Omental fat pad (tissue), 4 donors: ENCODE results near the gene CFAP100. TPM values are rescaled to one million over a fixed set of nuclear protein-coding genes. Genes with fewer than 3 reads are reported as not detected.

ENCODE experiments used
- ATAC-seq: fragments of 150-250 bp; one replicate; pipeline ENCODE4 v1.9.1; 2016; ENCODE audit warnings: mild to moderate bottlenecking, moderate library complexity; ENCODE audit not compliant: low FRiP score
- DNase-seq: peaks from one replicate; pipeline ENCODE4 v3.0.0-alpha.2; 2019; ENCODE audit warnings: low spot score
- total RNA-seq, 4 donors: library from RNA; depleted of rRNA; stranded (reverse); fragments of >200 nt; gene quantifications; one replicate each; pipeline ENCODE4 v1.1.0, GENCODE V29; 2016
- TF ChIP-seq, protein P1 (sequence below), 3 donors: fragments of 450-650 bp; IDR thresholded peaks; one replicate each; pipeline ENCODE4 v1.5.1; 2016 to 2017; ENCODE audit warnings: antibody characterized with exemption in 3 of 3, mild to moderate bottlenecking in 3 of 3, moderate library complexity in 2 of 3

Gene CFAP100
- total RNA-seq, 4 donors from 2014 or later = not detected

DNA sequence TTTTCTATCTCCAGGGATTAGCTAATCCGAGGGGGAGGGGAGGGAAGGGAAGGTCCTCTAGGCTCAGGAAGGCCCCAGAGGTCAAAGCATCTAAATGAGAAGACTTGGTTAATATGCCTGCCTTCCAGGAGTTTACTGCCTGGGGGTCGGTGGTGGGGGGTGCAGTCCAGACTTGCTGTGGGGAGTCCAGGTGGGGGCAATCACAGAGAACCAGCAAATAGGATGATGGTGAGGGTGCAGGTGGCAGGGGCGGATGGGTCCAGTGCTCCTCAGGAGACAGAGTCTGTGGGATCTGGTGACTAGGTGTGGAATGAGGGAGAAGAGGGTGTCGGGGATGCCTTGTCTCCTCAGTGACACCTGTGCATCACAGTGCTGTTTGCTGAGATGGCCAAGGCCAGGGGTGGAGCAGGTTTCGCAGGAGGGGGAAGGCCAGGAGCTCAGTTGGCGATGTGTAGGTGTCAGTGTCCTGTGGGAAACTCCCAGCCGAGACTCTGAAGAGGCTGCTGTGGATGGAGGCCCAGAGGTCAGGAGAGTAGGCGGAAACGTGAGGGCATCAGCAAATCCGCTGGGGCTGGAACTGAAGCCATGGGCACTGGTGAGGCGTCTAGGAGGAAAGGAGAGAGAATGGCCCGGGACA is 8.1 kb downstream of the CFAP100 start:
- ATAC-seq (no peak), DNase-seq (no peak)
- TF ChIP-seq, protein P1, sequence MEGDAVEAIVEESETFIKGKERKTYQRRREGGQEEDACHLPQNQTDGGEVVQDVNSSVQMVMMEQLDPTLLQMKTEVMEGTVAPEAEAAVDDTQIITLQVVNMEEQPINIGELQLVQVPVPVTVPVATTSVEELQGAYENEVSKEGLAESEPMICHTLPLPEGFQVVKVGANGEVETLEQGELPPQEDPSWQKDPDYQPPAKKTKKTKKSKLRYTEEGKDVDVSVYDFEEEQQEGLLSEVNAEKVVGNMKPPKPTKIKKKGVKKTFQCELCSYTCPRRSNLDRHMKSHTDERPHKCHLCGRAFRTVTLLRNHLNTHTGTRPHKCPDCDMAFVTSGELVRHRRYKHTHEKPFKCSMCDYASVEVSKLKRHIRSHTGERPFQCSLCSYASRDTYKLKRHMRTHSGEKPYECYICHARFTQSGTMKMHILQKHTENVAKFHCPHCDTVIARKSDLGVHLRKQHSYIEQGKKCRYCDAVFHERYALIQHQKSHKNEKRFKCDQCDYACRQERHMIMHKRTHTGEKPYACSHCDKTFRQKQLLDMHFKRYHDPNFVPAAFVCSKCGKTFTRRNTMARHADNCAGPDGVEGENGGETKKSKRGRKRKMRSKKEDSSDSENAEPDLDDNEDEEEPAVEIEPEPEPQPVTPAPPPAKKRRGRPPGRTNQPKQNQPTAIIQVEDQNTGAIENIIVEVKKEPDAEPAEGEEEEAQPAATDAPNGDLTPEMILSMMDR (IDR thresholded peaks at IDR 0.05) = no peak

DNA sequence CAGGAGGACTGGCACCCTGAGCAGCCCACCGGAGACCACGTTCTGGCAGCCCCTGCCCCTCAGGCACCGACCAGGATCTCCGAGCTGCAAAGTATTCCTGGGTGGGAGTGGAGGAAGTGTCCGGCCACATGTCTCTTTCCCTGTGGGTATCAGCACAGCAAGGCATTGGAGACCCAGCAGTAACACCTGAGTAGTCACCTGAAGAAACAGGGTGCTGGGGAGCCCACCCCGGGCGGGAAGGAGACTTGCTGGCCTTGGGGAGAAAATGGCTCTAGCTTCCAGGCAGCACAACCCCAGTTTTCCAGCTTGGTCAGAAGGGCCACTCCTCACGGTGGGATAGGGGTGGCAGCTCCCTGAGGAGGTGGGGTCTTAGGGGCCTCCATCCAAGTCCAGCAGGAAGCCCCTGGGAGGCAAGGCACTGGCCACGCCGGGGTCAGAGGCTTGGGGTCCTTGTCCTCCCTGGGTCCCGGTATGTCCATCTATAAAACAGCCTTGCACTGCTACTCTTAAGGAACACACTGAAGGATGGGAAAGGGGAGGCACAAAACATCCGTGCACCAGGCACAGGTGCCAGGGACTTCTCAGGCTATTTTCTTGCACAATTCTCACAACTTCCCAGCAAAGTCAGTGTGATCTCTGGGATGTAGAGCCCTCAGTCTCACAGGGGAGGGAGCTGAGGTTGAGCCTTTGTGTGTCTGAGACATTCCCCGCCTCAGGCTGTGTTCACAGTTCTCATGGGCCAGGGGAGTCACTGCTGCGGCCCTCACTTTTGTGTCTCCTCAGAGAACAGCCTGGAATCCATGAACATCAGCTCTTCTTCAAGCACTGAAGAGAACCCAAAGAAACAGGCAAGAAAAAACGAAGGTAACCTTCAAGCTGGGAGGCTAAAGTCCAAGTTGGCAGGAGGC is 11.9 kb downstream of the CFAP100 start:
- ATAC-seq (no peak), DNase-seq (no peak)
- TF ChIP-seq, protein P1 (IDR thresholded peaks at IDR 0.05) = no peak

DNA sequence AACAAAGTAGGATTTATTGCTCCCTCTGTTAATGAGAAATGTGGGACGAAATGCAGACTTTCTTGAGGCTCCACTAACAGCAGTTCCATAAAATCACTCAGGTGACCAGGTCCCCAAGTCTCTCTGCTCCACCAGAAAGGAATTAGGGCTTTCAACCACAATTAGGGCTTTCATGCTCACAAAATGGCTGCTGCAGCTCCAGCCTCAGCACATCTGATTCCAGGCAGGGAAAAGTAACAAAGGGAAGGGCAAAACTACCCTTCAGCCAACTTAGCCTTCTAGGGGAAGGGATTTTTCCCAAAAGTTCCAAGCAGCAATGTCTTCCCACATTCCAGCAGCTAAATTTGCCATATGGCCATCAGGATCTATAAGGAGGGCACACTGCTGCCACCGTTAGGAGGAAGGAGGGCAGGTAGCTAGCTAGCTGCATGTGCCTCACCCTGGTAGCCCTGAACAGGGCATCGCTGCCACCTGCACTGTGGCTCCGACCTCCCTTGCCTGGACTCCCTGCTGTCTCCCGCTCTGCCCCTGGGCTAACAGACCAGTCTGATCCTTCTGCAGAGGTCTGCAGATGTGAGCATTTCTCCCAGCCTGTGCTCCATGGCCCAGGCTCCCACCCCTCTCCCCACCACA is 12.8 kb downstream of the CFAP100 start:
- ATAC-seq (no peak), DNase-seq (no peak)
- TF ChIP-seq, protein P1 (IDR thresholded peaks at IDR 0.05) = no peak

DNA sequence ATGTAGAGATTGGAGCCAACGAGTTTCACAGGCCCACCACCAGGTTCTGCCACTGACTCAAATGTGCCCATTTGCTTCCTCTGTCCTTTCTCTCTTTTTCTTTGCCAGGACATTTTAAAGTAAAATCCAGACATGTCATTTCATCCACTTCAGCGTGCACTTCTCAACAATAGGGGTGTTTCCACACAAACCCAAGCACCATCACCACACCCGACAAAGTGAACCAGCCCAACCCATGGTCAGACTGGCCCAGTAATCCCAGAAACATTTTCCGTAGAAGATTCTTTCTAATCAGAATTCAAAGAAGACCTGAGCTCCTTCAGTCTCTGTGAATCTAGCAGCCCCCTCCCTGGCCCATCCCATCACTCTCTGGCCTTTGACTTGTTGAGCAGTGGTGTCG is 13.4 kb downstream of the CFAP100 start:
- TF ChIP-seq, protein P1 (IDR thresholded peaks at IDR 0.05) = no peak
- DNase-seq (no peak), ATAC-seq (no peak)

DNA sequence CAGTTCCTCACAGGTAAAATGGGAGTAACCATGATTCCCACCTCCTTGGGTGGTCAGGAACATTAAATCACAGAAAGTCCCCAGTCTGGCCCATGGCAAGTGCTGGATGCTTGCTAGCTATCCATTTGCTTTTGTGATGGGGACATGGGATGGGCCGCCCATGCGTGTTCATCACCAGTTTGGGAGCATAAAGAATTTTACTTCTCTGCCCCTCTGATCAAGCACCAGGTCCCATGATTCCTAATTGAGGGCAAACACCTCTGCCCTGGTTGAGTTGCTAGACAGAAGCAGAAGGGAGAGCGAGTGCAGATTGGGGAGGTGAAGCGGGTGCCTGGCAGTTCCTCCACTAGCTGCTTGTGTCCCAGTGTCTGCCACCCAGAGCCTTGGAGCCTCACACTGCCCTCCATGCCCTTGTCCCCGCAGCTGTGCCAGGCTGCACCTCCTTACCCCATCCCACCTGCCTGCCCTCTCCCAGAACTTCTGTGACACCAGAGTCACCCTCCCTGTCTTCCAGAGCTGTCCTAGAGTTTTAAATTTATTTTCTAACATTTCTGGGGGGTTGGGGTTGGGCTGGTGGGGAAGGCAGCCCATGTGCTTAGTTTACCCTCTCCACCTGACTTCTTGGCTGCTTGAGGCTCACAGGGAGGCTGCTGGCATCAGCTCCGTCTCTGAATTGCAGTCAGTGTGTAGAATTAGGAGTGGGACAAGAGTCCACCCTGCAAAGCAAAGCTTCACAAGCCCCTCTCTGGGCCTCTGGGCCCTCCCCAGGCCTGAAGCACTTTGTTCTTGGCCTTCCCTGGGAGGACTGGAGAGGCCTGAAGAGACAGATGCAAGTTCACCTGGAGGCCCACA is 18.4 kb downstream of the CFAP100 start:
- no peak for ATAC-seq
- TF ChIP-seq, protein P1 (IDR thresholded peaks at IDR 0.05) = no peak
- DNase-seq = no peak

DNA sequence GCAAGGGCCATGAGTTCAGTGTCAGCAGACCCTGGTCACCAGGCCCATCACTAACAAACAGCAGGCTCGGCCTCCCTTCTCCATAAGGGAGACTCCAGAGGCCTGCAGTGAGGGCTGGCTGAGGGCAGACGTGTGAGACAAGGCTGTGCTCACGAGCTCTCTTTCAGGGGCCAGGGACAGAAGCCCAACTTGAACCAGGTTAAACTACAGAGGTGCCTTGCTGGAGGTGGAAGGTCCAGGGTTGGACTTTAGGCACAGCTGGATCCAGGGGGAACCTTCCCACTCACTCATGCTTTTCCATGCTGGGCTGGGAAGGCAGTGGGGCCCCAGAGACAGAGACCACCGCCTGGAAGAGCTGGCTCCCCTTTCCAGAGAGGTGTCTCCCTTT is 19.0 kb downstream of the CFAP100 start:
- ATAC-seq = no peak
- DNase-seq = no peak
- TF ChIP-seq, protein P1 (IDR thresholded peaks at IDR 0.05) = no peak
